SK-N-SH (cell line): ENCODE results near the gene GPR180. TPM values are rescaled to one million over a fixed set of nuclear protein-coding genes. Genes with fewer than 3 reads are reported as not detected.

ENCODE experiments used
- CTCF ChIA-PET: fragments of 300-600, 350-600 bp; formaldehyde crosslinking; extraction: SDS; loops from one replicate; lab custom pipeline; 2021; lab: Yijun Ruan, JAX
- POLR2A ChIA-PET: fragments of 350-600 bp; sonication (Branson Sonifier 250); formaldehyde crosslinking; extraction: SDS; loops from one replicate; lab custom pipeline; 2020; ENCODE audit warnings: antibody characterized with exemption, inconsistent platforms; lab: Yijun Ruan, JAX
- DNase-seq: peaks from one replicate; pipeline ENCODE4 v3.0.0; 2012
- H2AFZ ChIP-seq: fragments of 200-600 bp; sonication (generic); 2 replicates; pipeline ENCODE4 v1.8.1; 2016; ENCODE audit warnings: antibody characterized with exemption, mild to moderate bottlenecking, low read depth
- H3F3A ChIP-seq: fragments of 200-600 bp; sonication (generic); replicated peaks from 2 replicates; pipeline ENCODE3; 2016; ENCODE audit warnings: antibody characterized with exemption, mild to moderate bottlenecking; ENCODE audit not compliant: insufficient read depth
- H3K27ac ChIP-seq, 2 experiments: fragments of 200-500 bp in 1 of 2; fragments of 200-600 bp in 1 of 2; sonication (Bioruptor generic) in 1 of 2; sonication (generic), shearing (Covaris generic) in 1 of 2; 2 replicates each; pipeline versions ENCODE4 v1.5.1 to v1.6.1; 2014 to 2016; ENCODE audit warnings: low read depth in 2 of 2, inconsistent platforms in 1 of 2, low read length in 1 of 2, mild to moderate bottlenecking in 1 of 2, mixed read lengths in 1 of 2
- H3K27me3 ChIP-seq: fragments of 200-600 bp; sonication (generic), shearing (Covaris generic); 2 replicates; pipeline ENCODE4 v1.6.1; 2016; ENCODE audit warnings: mixed run types; ENCODE audit not compliant: insufficient read depth
- H3K36me3 ChIP-seq, 2 experiments: fragments of 200-500 bp in 1 of 2; fragments of 200-600 bp in 1 of 2; sonication (Bioruptor generic) in 1 of 2; sonication (generic) in 1 of 2; replicated peaks in 1 of 2; 2 replicates each; pipeline versions ENCODE3 to v1.5.1; 2014 to 2016; ENCODE audit warnings: low read length in 1 of 2, mild to moderate bottlenecking in 1 of 2; ENCODE audit not compliant: insufficient read depth in 2 of 2, control insufficient read depth in 1 of 2
- H3K4me1 ChIP-seq, 2 experiments: fragments of 200-500 bp in 1 of 2; fragments of 200-600 bp in 1 of 2; sonication (Bioruptor generic) in 1 of 2; sonication (generic), shearing (Covaris generic) in 1 of 2; 2 replicates each; pipeline versions ENCODE4 v1.5.1 to v1.6.1; 2014 to 2016; ENCODE audit warnings: low read depth in 1 of 2, low read length in 1 of 2, mixed run types in 1 of 2; ENCODE audit not compliant: insufficient read depth in 2 of 2, control insufficient read depth in 1 of 2
- H3K4me2 ChIP-seq: fragments of 200-600 bp; sonication (generic), shearing (Covaris generic); 2 replicates; pipeline ENCODE4 v1.6.1; 2017; ENCODE audit warnings: mixed run types
- H3K4me3 ChIP-seq, 2 experiments: fragments of 200-500 bp in 1 of 2; fragments of 200-600 bp in 1 of 2; sonication (Bioruptor generic) in 1 of 2; sonication (generic), shearing (Covaris generic) in 1 of 2; 2 replicates each; pipeline versions ENCODE4 v1.5.1 to v1.8.1; 2014 to 2016; ENCODE audit warnings: low read depth in 2 of 2, inconsistent platforms in 1 of 2, low read length in 1 of 2, mild to moderate bottlenecking in 1 of 2, mixed read lengths in 1 of 2, moderate library complexity in 1 of 2
- H3K79me2 ChIP-seq: fragments of 200-600 bp; sonication (generic); 2 replicates; pipeline ENCODE4 v1.8.1; 2017; ENCODE audit warnings: mild to moderate bottlenecking; ENCODE audit not compliant: insufficient read depth
- H3K9ac ChIP-seq: fragments of 200-600 bp; sonication (generic); 2 replicates; pipeline ENCODE4 v1.6.1; 2017; ENCODE audit warnings: mixed run types
- H3K9me2 ChIP-seq: fragments of 200-600 bp; sonication (generic); 2 replicates; pipeline ENCODE4 v1.6.1; 2017; ENCODE audit warnings: mixed run types
- H3K9me3 ChIP-seq: fragments of 200-600 bp; sonication (generic); 2 replicates; pipeline ENCODE4 v1.6.1; 2017; ENCODE audit warnings: mixed run types, mild to moderate bottlenecking, moderate library complexity
- H4K20me1 ChIP-seq: fragments of 200-600 bp; sonication (generic); 2 replicates; pipeline ENCODE4 v1.6.1; 2017; ENCODE audit warnings: mild to moderate bottlenecking, mixed run types; ENCODE audit not compliant: insufficient read depth
- ELF1 ChIP-seq: IDR thresholded peaks from 2 replicates; pipeline ENCODE4 v1.4.0; 2012
- FOSL2 ChIP-seq: IDR thresholded peaks from 2 replicates; pipeline ENCODE4 v1.4.0; 2012; ENCODE audit warnings: low read depth, mild to moderate bottlenecking, moderate library complexity, borderline replicate concordance
- FOXJ3 ChIP-seq: sonication (generic); formaldehyde crosslinking; IDR thresholded peaks from 2 replicates; pipeline ENCODE4 v1.5.1; 2020; ENCODE audit warnings: mild to moderate bottlenecking, missing genetic modification reagents
- JUND ChIP-seq: IDR thresholded peaks from 2 replicates; pipeline ENCODE4 v1.4.0; 2012
- MEF2A ChIP-seq: IDR thresholded peaks from 2 replicates; pipeline ENCODE4 v1.4.0; 2012; ENCODE audit warnings: low read depth, borderline replicate concordance
- NFIC ChIP-seq: IDR thresholded peaks from 2 replicates; pipeline ENCODE4 v1.4.0; 2012; ENCODE audit warnings: borderline replicate concordance
- RCOR1 ChIP-seq: fragments of 150-350 bp; IDR thresholded peaks from 2 replicates; pipeline ENCODE4 v1.6.1; 2017; ENCODE audit warnings: antibody characterized with exemption, low read length
- SIN3A ChIP-seq: IDR thresholded peaks from 2 replicates; pipeline ENCODE4 v1.6.1; 2012; ENCODE audit warnings: low read depth, mild to moderate bottlenecking, low read length, moderate library complexity, borderline replicate concordance
- SMC3 ChIP-seq: IDR thresholded peaks from 2 replicates; pipeline ENCODE4 v1.6.1; 2012; ENCODE audit warnings: low read depth, low read length, improper control_type of control experiment
- TAF1 ChIP-seq: IDR thresholded peaks from 2 replicates; pipeline ENCODE4 v1.6.1; 2012; ENCODE audit warnings: low read depth, mild to moderate bottlenecking, low read length, moderate library complexity, borderline replicate concordance
- TCF12 ChIP-seq: IDR thresholded peaks from 2 replicates; pipeline ENCODE4 v1.4.0; 2012
- WGBS: methylation state at CpG from one replicate; pipeline ENCODE4 v1.1.6; 2017; ENCODE audit warnings: low lambda C conversion rate; 5-methylcytosine and 5-hydroxymethylcytosine counted together
- polyA plus RNA-seq, 3 experiments: library from polyadenylated mRNA; depleted of rRNA; stranded (reverse); fragments of >200 nt; gene quantifications; 2 replicates each; pipeline ENCODE4 v1.2.3, GENCODE V29; 2012
- TF ChIP-seq, protein P1 (sequence below): IDR thresholded peaks from 2 replicates; pipeline ENCODE4; 2012
- TF ChIP-seq, protein P2 (sequence below): IDR thresholded peaks from 2 replicates; pipeline ENCODE4 v1.4.0; 2012; ENCODE audit warnings: low read depth
- TF ChIP-seq, protein P3 (sequence below): fragments of 150-350 bp; IDR thresholded peaks from 2 replicates; pipeline ENCODE4 v1.6.1; 2017; ENCODE audit warnings: antibody characterized with exemption, low read length, low read depth, borderline replicate concordance
- TF ChIP-seq, protein P4 (sequence below): IDR thresholded peaks from 2 replicates; pipeline ENCODE4 v1.4.0; 2012; ENCODE audit warnings: low read depth, borderline replicate concordance

GPR180 gene
- polyA plus RNA-seq, 1 of the 3 experiments (the other 2 are of a cell fraction) = 1.8 TPM

GRCh38 chr13:94607056-94607455 lies 5.4 kb downstream of the GPR180 start (continued):
- TF ChIP-seq, protein P1, sequence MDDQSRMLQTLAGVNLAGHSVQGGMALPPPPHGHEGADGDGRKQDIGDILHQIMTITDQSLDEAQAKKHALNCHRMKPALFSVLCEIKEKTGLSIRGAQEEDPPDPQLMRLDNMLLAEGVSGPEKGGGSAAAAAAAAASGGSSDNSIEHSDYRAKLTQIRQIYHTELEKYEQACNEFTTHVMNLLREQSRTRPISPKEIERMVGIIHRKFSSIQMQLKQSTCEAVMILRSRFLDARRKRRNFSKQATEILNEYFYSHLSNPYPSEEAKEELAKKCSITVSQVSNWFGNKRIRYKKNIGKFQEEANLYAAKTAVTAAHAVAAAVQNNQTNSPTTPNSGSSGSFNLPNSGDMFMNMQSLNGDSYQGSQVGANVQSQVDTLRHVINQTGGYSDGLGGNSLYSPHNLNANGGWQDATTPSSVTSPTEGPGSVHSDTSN = no peak
- TF ChIP-seq, protein P2, sequence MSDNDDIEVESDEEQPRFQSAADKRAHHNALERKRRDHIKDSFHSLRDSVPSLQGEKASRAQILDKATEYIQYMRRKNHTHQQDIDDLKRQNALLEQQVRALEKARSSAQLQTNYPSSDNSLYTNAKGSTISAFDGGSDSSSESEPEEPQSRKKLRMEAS = no peak
- TF ChIP-seq JUND = no peak
- no peak for TF ChIP-seq MEF2A
- TF ChIP-seq FOXJ3 = no peak
- TF ChIP-seq ELF1 = no peak

DNA sequence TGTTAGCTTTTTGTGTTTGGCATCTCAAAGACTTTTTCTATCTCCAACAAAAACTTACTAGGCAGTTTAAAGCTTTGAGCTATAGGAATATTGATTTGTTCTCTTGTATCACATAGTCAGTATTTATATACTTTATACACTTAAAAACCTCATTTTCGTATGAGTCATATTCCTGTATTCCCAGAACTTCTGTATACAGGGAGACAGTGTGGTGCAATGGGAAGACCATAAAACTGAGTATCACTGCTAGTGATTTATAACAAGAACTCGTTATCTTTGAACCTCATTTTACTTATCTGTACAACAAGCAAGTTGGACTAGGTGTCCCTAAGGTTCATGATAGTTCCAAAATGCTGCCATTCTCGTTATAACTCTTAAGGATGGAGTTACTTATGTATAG lies 6.3 kb downstream of the GPR180 start:
- H3K36me3 ChIP-seq = peaks cover 56 to 65% of the 10 kb centered on the region in 2 experiments
- H3K9ac ChIP-seq = no peak overlapping the region
- WGBS = 92% methylated on average over 3 of the region's 3 CpGs
- H3K4me2 ChIP-seq = no peak overlapping the region
- ChIA-PET CTCF (interaction anchor here (1.0 to 1.5 kb wide), 2 partner anchors 9 to 13 kb away, joined by 4 to 5 read pairs; no protein-coding TSS in a partner anchor), POLR2A (no interaction called here)
- H3K4me1 ChIP-seq = peaks cover 0 to 3% of the 10 kb centered on the region in 2 experiments; a peak in 2 of 4 replicates
- H3K79me2 ChIP-seq = peaks cover 49% of the 10 kb centered on the region
- H3K4me3 ChIP-seq = no peak overlapping the region
- no peak overlapping the region for H3K27ac ChIP-seq
- TF ChIP-seq NFIC (no peak), FOXJ3 (no peak), TAF1 (no peak), SMC3 (no peak), SIN3A (no peak), TCF12 (no peak), FOSL2 (no peak), RCOR1 (no peak)
- TF ChIP-seq, protein P3, sequence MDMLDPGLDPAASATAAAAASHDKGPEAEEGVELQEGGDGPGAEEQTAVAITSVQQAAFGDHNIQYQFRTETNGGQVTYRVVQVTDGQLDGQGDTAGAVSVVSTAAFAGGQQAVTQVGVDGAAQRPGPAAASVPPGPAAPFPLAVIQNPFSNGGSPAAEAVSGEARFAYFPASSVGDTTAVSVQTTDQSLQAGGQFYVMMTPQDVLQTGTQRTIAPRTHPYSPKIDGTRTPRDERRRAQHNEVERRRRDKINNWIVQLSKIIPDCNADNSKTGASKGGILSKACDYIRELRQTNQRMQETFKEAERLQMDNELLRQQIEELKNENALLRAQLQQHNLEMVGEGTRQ = no peak
- TF ChIP-seq, protein P4, sequence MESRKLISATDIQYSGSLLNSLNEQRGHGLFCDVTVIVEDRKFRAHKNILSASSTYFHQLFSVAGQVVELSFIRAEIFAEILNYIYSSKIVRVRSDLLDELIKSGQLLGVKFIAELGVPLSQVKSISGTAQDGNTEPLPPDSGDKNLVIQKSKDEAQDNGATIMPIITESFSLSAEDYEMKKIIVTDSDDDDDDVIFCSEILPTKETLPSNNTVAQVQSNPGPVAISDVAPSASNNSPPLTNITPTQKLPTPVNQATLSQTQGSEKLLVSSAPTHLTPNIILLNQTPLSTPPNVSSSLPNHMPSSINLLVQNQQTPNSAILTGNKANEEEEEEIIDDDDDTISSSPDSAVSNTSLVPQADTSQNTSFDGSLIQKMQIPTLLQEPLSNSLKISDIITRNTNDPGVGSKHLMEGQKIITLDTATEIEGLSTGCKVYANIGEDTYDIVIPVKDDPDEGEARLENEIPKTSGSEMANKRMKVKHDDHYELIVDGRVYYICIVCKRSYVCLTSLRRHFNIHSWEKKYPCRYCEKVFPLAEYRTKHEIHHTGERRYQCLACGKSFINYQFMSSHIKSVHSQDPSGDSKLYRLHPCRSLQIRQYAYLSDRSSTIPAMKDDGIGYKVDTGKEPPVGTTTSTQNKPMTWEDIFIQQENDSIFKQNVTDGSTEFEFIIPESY = no peak
- no peaks in the 10 kb centered on the region for H3K9me3 ChIP-seq
- no peaks in the 10 kb centered on the region for H3K9me2 ChIP-seq
- H3F3A ChIP-seq = no peaks in the 10 kb centered on the region
- H2AFZ ChIP-seq = no peak overlapping the region
- no peak for DNase-seq
- H3K27me3 ChIP-seq = no peaks in the 10 kb centered on the region
- H4K20me1 ChIP-seq = no peaks in the 10 kb centered on the region
